HG03280 (cell line): ENCODE results near the gene TTR.

Experiments
- ATAC-seq: cut with Tn5 transposase; IDR thresholded peaks from one replicate; pipeline ENCODE4 v1.9.1; 2021; ENCODE audit warnings: mild to moderate bottlenecking, moderate library complexity; ENCODE audit not compliant: unreplicated experiment

Gene TTR

DNA sequence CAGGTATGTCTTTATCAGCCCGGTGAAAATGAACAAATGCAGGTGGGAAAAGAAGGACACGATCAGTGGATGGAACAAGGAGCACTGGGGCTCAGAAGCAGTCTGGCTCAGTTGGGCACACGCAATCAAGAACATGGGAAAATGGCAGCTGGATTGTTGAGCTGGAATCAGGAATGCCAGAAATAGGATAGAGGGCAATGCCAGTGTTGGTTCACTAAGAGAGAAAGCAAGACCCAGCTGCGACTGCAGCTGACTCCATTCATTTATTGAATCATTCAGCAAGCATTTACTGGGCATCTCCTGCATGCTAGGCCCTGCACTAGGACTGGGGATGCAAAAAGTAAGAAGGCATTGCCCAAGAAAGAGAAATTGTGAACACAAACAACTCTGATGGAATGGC is 13.6 kb upstream of the TTR start:
- no peak for ATAC-seq

DNA sequence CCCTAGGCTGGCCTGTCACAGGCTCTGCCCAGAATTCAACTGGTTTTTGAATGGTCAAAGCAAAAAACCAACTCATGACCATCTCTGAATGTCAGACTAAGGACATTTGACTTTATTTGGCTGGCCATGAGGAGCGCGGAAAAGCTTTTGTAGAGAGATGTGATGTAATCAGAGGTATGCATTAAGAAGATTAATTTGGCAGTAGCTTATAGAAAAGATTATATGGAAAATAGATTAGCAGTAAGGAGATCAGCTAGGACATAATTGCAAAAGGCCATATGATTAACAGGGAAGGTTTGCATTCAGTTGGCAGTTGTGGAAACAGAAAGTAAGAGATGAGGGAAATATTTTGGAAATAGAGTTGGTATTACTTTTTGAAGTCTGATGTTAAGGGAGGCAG is 12.3 kb upstream of the TTR start:
- ATAC-seq: no peak

DNA sequence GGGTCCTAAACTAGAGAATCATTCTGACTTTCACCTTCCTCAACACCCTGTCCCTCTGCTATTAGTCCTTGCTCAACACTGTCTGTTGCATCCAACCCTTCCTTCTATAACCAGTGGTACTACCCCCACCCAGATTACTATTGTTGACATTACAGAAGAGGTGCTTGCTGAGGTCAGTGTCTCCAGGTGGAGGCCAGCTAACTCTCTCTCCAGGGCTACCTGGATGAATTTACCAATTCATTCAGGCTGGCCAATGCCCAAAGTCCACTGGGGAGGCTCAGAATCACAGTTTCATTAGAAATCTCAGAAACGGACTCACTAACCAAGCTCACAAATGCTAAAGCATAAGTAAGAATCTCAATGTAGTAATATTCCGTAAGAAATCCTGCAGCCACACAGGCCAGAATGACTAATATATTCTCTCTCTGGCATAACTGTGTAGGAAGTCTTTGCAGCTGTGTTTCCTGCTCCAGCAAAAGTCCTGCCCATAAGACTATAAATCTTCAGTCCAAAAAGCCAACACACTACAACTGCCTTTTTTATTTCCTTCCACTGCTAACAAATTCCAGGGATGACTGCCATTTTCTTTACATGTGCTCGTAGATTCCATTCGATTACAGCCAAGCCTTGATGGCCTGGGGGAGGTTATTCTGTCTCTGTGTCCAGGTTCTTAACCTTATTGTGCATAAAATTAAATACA is 10.0 kb upstream of the TTR start:
- ATAC-seq: no peak

- no peak for ATAC-seq
Observed at GRCh38 chr18:31583185-31583854, 8.4 kb upstream of the TTR start.

DNA sequence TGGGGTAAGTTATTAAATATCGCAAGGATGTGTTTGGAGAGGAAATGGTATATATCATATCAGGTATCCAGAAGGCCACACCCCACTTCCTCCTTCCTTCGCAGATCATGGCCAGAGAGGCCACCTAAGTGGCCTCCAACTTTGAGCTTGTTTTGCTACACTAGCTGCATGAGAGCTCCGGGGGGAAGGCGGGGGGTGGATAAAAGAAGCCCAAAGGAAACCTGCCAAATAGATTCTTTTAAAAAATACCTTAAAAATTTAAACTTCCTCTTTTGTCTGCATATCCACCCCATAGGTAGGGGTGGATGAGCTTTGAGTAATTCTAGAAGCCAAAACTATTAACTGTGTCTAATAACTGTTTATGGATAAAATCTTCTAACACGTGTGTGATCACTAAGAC is 5.7 kb upstream of the TTR start:
- no peak for ATAC-seq

DNA sequence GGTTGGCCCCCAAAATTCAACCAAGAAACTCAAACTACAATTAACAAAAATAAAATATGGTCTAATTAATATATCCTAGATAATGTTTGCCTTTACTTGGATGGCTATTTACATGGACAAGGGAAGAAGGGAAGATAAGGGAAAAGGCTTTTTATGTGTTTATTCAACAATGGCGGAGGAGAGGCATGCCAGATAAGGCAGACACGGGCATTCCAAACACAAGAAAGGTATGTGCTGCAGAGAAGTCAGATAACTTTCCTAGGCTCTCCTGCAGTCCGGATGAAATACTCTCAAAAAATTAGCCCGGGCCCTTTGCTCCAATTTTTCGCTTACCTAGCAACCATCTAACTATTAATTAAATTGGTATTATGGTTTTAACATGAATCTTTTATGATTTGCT is 5.1 kb upstream of the TTR start:
- no peak for ATAC-seq

- ATAC-seq: no peak
Observed at GRCh38 chr18:31587529-31587928, 4.1 kb upstream of the TTR start.

- ATAC-seq: no peak
Observed at GRCh38 chr18:31590570-31590969, 1.1 kb upstream of the TTR start.

GRCh38 chr18:31591113-31591512 is 564 bp upstream of the TTR start:
- no peak for ATAC-seq

GRCh38 chr18:31592506-31593157 is 955 bp downstream of the TTR start:
- ATAC-seq: no peak

DNA sequence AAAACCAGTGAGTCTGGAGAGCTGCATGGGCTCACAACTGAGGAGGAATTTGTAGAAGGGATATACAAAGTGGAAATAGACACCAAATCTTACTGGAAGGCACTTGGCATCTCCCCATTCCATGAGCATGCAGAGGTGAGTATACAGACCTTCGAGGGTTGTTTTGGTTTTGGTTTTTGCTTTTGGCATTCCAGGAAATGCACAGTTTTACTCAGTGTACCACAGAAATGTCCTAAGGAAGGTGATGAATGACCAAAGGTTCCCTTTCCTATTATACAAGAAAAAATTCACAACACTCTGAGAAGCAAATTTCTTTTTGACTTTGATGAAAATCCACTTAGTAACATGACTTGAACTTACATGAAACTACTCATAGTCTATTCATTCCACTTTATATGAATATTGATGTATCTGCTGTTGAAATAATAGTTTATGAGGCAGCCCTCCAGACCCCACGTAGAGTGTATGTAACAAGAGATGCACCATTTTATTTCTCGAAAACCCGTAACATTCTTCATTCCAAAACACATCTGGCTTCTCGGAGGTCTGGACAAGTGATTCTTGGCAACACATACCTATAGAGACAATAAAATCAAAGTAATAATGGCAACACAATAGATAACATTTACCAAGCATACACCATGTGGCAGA is 3.6 kb downstream of the TTR start:
- ATAC-seq: no peak

GRCh38 chr18:31596081-31596872 is 4.6 kb downstream of the TTR start:
- ATAC-seq: no peak

DNA sequence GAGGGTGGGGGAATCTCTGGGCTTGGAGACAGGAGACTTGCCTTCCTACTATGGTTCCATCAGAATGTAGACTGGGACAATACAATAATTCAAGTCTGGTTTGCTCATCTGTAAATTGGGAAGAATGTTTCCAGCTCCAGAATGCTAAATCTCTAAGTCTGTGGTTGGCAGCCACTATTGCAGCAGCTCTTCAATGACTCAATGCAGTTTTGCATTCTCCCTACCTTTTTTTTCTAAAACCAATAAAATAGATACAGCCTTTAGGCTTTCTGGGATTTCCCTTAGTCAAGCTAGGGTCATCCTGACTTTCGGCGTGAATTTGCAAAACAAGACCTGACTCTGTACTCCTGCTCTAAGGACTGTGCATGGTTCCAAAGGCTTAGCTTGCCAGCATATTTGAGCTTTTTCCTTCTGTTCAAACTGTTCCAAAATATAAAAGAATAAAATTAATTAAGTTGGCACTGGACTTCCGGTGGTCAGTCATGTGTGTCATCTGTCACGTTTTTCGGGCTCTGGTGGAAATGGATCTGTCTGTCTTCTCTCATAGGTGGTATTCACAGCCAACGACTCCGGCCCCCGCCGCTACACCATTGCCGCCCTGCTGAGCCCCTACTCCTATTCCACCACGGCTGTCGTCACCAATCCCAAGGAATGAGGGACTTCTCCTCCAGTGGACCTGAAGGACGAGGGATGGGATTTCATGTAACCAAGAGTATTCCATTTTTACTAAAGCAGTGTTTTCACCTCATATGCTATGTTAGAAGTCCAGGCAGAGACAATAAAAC is 6.5 kb downstream of the TTR start:
- no peak for ATAC-seq

- ATAC-seq: no peak
Observed at GRCh38 chr18:31603315-31603714, 11.6 kb downstream of the TTR start.

- no peak for ATAC-seq
Observed at GRCh38 chr18:31606265-31606664, 14.6 kb downstream of the TTR start.

DNA sequence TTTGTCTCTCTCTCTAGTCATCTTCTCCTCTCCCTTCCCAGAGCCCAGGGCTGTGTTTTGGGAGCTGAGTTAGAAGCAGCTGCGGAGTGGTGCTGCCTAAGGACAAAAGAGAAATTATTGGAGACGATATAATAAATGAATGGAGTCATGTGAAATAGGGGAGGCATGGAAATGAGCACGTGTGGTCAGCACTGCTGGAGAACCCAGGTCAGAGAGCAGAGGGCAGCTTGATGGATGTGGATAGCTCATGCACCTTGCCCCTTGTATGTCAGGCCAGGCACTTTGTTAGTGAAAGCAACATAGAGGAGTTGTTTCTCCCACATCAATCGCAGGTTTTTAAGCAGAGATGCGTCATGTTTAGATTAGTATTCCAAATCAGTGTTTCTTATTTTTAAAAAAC is 15.7 kb downstream of the TTR start:
- ATAC-seq: no peak

DNA sequence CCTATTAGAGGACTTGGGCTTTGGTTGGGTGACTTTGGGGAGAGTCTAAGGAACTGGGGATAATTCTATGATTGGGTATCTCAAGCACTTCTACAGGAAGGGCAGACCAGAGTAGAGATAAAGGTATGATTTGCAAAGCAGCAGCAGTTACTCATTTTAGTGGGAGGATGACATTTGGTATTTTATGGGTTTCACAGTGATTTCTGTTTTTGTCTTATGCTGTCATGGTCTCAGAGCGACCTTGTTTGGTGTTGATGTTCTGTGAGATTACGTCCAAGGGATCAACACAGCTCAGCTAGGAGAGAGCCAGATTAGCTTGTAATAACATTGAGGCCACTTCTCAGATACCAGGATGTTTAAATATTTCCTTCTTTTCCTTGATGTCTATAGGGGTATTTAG is 18.2 kb downstream of the TTR start:
- no peak for ATAC-seq

GRCh38 chr18:31610286-31611205 is 18.9 kb downstream of the TTR start:
- ATAC-seq: no peak

GRCh38 chr18:31611511-31611910 is 19.8 kb downstream of the TTR start:
- no peak for ATAC-seq
